Measurements from ENCODE around the gene CFAP206.
"Not testable (repeated sequence)": the region's sequence is repeated elsewhere in the genome, so short reads cannot be mapped to it uniquely, and the experiment has no call there.

CFAP206 gene

DNA sequence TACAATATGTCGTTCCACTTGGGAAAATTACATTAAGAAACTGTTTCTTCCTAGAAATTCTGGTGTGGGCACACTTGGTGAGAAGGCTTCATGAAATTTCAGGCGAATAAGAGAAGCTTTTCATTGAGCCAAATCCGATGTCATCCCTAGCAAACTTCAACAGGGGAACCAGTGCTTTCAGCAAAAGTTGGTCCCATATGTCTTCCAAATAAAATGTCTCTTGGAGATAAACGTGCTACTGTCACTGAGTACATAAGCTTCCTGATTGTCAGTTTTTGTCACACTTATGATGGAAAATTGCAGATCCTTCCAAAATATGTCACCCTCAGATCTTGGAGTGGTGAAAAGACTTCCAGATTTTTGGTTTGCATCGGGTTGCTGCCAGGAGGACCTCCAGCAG, 33.9 kb downstream of the CFAP206 start:
- no peaks in the 10 kb centered on the region for H3K36me3 ChIP-seq (replicated peaks)
- DNase-seq (ENCODE audit: low spot score in 2 of 2): no peak
- in situ Hi-C loops (cut with MboI; ENCODE audit: low sequenced_read_pairs): no loop called here
- H3K9me3 ChIP-seq: no peaks in the 10 kb centered on the region
- H3K4me3 ChIP-seq: no peak overlapping the region
- no peaks in the 10 kb centered on the region for H3K4me1 ChIP-seq
- peaks cover 7% of the 10 kb centered on the region; the same call in 1 of the 2 replicates for H3K27me3 ChIP-seq (ENCODE audit: low read depth)

- H3K4me3 ChIP-seq: no peak overlapping the region
- no peaks in the 10 kb centered on the region for H3K9me3 ChIP-seq
- in situ Hi-C loops (cut with MboI; ENCODE audit: low sequenced_read_pairs): no loop called here
- no peak for DNase-seq (ENCODE audit: low spot score in 2 of 2)
- peaks cover 7% of the 10 kb centered on the region; the same call in 1 of the 2 replicates for H3K27me3 ChIP-seq (ENCODE audit: low read depth)
- no peaks in the 10 kb centered on the region for H3K4me1 ChIP-seq
- H3K36me3 ChIP-seq (replicated peaks): no peaks in the 10 kb centered on the region
Measured at GRCh38 chr6:87444362-87444761, 36.6 kb downstream of the CFAP206 start.

DNA sequence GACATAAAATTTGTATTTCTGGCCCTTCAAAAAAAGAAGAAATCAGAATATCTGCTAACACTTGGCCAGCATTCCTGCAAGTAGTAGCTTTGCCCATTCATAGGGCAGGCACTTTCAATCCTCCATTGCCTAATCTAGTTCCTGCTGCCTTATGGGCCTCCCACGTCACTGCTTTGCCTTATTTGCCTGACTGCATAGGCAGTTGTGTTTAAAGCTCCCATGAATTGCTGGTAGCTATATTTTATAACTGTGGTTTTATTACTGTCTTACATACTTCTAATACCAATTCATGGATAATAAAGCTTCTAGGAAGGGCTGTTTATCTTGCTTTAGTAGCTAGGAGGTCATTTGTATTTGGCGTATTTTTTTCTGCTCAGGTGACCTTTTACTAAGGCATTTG, 57.3 kb downstream of the CFAP206 start:
- no peaks in the 10 kb centered on the region for H3K9me3 ChIP-seq
- in situ Hi-C loops (cut with MboI; ENCODE audit: low sequenced_read_pairs): no loop called here
- peaks cover 9% of the 10 kb centered on the region for H3K27me3 ChIP-seq (ENCODE audit: low read depth)
- no peak overlapping the region for H3K4me3 ChIP-seq
- H3K36me3 ChIP-seq (replicated peaks): no peaks in the 10 kb centered on the region
- DNase-seq (ENCODE audit: low spot score in 2 of 2): no peak
- H3K4me1 ChIP-seq: no peaks in the 10 kb centered on the region

DNA sequence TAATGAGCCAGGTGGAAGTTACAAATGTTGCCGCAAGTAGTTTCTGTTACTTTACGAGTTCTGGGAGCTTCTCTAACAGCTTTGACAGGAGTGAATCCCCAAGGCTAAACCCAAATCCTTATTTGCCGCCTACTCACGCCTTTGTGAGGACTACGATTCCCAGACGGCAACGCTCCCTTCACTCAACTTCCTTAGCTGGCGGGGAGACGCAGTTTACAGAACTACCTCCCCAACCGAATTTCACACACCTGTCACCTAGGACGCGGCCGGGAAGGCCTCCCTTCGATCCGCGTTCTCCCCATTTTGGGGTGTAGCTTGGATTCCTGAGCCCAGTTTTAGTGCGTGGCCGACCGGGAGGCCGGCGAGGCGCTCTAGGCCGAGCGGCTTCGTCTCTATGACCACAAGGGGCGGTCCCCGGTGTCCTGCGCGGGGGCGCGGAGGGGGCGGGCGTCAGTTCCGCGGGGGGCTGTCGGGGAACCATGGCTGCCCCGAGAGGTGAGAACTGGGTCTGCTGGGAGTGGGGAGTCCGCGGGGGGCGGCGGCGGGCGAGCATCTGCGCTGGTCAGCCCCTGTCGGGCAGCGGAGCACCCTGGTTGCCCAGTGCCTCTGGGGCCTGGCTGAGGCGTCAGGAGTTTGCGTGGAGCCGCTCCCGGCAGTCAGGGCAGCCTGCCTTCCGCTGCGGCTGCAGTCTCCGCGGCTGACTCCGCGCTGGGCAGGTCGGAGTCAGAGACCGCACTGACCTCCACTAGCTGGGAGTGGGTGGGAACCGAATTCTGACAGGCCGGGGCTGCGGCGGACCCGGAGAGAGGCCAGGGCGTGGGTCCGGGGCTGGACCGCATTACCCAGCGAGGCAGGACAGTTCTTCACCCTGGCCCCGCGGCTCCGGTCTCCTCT, 65.0 kb downstream of the CFAP206 start, which contains the start of gene SLC35A1:
TSS of gene SLC35A1 (plus strand) at position 450 of the 894 bp plus-strand sequence. CDS start at position 480, 30 bp downstream.
- in situ Hi-C loops (cut with MboI; ENCODE audit: low sequenced_read_pairs): no loop called here
- Histone ChIP-seq H3K27me3 (ENCODE audit: low read depth) (peaks cover 3% of the 10 kb centered on the region), H3K4me1 (peaks cover 5% of the 10 kb centered on the region), H3K36me3 (replicated peaks) (0 out of 2 replicates have a peak, but pooled peaks cover under 1% of the 10 kb centered on the region), H3K9me3 (no peaks in the 10 kb centered on the region), H3K4me3 (peak within 1 kb of the TSS; percentile 97)
- DNase-seq (ENCODE audit: low spot score in 2 of 2): peak; percentile 78 to 89

- no peaks in the 10 kb centered on the region for H3K27me3 ChIP-seq (ENCODE audit: low read depth)
- no peak for DNase-seq (ENCODE audit: low spot score in 2 of 2)
- peak overlapping the region; percentile 97 for H3K4me3 ChIP-seq
- H3K9me3 ChIP-seq: no peaks in the 10 kb centered on the region
- peaks cover 5% of the 10 kb centered on the region for H3K4me1 ChIP-seq
- in situ Hi-C loops (cut with MboI; ENCODE audit: low sequenced_read_pairs): no loop called here
- H3K36me3 ChIP-seq (replicated peaks): 0 out of 2 replicates have a peak, but pooled peaks cover 3% of the 10 kb centered on the region
Measured at GRCh38 chr6:87473419-87473903, 65.7 kb downstream of the CFAP206 start.

- DNase-seq (ENCODE audit: low spot score in 2 of 2): no peak
- Histone ChIP-seq H3K27me3 (ENCODE audit: low read depth) (no peaks in the 10 kb centered on the region), H3K4me1 (peaks cover 1% of the 10 kb centered on the region), H3K9me3 (no peaks in the 10 kb centered on the region), H3K4me3 (no peak overlapping the region), H3K36me3 (replicated peaks) (peaks cover 3% of the 10 kb centered on the region; the same call in 1 of the 2 replicates)
- in situ Hi-C loops (cut with MboI; ENCODE audit: low sequenced_read_pairs): no loop called here
Measured at GRCh38 chr6:87481931-87482330, 74.2 kb downstream of the CFAP206 start.

DNA sequence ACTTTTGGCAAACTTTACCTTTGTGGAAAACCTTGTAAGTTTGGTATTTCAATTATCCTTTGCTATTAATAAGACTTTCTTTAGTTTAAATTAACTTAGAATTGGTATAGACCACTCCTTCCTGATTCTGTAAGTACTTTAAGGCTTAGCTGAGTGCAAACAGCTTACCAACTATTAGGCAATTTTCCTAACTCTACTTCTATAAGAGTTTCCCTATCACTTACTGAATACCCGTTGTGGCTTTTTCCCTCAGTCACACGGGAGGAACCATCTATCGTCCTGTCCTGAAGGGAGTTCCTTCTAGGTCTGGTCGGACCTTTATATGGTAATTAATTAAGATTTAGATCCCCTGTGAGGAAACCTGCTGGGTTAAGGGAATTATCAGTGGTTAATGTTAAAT, 74.6 kb downstream of the CFAP206 start:
- peaks cover 6% of the 10 kb centered on the region for H3K4me1 ChIP-seq
- H3K9me3 ChIP-seq: no peaks in the 10 kb centered on the region
- no peaks in the 10 kb centered on the region for H3K27me3 ChIP-seq (ENCODE audit: low read depth)
- no peak overlapping the region for H3K4me3 ChIP-seq
- in situ Hi-C loops (cut with MboI; ENCODE audit: low sequenced_read_pairs): no loop called here
- DNase-seq (ENCODE audit: low spot score in 2 of 2): no peak
- peaks cover 3% of the 10 kb centered on the region; the same call in 1 of the 2 replicates for H3K36me3 ChIP-seq (replicated peaks)

DNA sequence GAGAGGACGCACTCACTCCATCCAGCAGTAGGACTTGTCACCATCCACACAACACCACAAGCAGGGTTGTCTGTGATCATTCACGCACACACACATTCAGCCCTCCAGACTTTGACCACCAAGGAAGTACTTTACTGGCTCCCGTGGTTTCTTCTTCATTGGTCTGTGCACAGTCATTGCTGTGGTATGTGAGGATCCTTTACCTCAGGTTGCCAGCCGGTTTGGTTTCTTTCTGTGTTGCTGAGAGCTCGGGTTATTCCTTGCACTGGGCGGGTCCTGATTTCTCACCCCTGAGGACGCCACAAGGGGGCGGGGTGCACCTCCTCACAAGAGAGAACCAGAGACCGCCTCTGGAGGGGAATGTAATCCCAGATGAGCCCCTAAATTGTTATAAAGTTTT, 76.2 kb downstream of the CFAP206 start:
- no peaks in the 10 kb centered on the region for H3K9me3 ChIP-seq
- in situ Hi-C loops (cut with MboI; ENCODE audit: low sequenced_read_pairs): no loop called here
- H3K27me3 ChIP-seq (ENCODE audit: low read depth): no peaks in the 10 kb centered on the region
- H3K36me3 ChIP-seq (replicated peaks): no peaks in the 10 kb centered on the region; the same call in 1 of the 2 replicates
- DNase-seq (ENCODE audit: low spot score in 2 of 2): peak in 1 of 2 experiments; percentile 70
- peaks cover 19% of the 10 kb centered on the region for H3K4me1 ChIP-seq
- no peak overlapping the region for H3K4me3 ChIP-seq

DNA sequence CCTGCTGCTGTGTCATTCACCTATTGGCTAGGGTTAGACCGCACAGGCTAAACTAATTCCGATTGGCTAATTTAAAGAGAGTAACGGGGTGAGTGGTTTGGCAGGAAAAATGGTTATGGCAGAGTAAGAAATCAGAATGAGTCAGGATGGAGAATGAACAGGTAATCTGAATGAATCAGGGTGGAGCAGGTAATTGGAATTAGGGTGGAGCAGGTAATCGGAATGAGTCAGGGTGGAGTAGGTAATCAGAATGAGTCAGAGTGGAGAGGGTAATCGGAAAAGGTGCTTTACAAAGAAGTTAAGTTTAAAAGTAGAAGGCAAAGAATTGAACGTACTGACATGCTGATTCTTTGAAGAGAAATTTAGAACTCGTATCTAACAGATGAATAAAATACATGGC, 76.7 kb downstream of the CFAP206 start:
- in situ Hi-C loops (cut with MboI; ENCODE audit: low sequenced_read_pairs): no loop called here
- Histone ChIP-seq H3K27me3 (ENCODE audit: low read depth) (no peaks in the 10 kb centered on the region), H3K4me1 (peaks cover 23% of the 10 kb centered on the region), H3K36me3 (replicated peaks) (no peaks in the 10 kb centered on the region; the same call in 1 of the 2 replicates), H3K9me3 (no peaks in the 10 kb centered on the region), H3K4me3 (no peak overlapping the region)
- no peak for DNase-seq (ENCODE audit: low spot score in 2 of 2)

DNA sequence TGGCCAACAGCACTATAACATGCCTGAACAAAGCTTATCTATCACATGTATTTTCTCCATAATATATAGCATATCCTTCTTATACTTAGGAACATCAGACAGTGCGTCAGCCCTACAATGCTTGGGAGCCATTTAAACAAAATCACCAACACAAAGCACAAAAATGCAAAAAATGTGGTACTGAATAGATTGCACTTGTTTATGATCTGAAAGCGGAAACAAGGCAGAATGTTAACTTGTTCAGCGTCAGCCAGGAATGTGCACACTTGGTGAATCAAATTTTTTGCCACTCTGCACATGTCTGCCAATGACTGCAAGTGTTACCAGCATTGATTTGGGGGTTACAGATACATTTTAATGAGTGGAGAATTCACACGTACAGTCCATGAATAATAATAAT, 79.8 kb downstream of the CFAP206 start:
- Histone ChIP-seq H3K27me3 (ENCODE audit: low read depth) (no peaks in the 10 kb centered on the region), H3K9me3 (no peaks in the 10 kb centered on the region), H3K4me3 (no peak overlapping the region), H3K4me1 (peaks cover 23% of the 10 kb centered on the region), H3K36me3 (replicated peaks) (no peaks in the 10 kb centered on the region; the same call in 1 of the 2 replicates)
- DNase-seq (ENCODE audit: low spot score in 2 of 2): peak; percentile 64 to 87
- in situ Hi-C loops (cut with MboI; ENCODE audit: low sequenced_read_pairs): no loop called here

DNA sequence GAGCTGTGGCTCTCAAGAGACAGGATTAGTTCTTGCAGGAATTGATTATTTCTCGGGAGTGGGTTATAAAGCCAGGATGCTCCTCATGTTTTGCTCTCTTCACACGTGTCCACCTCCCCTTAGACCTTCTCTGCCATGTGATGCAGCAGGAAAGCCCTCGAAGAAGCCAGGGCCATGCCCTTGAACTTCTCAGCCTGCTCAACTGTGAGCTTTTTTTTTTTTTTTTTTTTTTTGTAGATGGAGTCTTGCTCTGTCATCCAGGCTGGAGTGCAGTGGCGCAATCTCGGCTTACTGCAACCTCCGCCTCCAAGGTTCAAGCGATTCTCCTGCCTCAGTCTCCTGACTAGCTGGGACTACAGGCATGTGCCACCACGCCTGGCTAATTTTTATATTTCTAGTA, 81.6 kb downstream of the CFAP206 start:
- H3K36me3 ChIP-seq (replicated peaks); DNase-seq (ENCODE audit: low spot score in 2 of 2); H3K4me3 ChIP-seq; in situ Hi-C loops (cut with MboI; ENCODE audit: low sequenced_read_pairs); H3K27me3 ChIP-seq (ENCODE audit: low read depth); H3K9me3 ChIP-seq: not testable (repeated sequence)
- peaks cover 23% of the 10 kb centered on the region for H3K4me1 ChIP-seq

DNA sequence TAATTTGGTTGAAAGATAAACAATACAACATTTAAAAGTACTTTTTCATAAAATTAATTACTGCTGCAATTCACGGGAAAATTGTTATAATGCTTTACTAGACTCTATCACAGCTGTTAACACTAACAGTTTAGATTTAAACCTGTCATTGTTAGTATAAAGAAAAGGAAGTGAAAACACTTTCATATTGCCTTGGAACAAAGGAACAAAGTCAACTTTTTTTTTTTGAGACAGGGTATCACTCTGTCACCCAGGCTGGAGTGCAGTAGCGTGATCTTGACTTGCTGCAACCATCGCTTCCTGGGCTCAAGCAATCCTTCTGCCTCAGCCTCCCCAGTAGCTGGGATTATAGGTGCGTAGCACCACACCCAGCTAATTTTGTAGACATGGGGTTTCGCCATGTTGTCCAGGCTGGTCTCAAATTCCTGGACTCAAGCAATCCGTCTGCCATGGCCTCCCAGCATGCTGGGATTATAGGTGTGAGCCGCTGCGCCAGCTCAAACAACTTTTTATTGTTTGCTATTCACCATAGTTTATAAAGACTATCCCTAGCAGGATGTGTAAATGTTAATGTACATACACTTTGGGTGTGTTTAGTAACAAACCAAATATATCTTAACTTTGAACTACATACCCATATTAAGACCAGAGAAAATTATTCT, 87.1 kb downstream of the CFAP206 start:
- no peak for DNase-seq (ENCODE audit: low spot score in 2 of 2)
- Histone ChIP-seq H3K4me3 (no peak overlapping the region), H3K9me3 (no peaks in the 10 kb centered on the region), H3K36me3 (replicated peaks) (peaks cover 10% of the 10 kb centered on the region), H3K27me3 (ENCODE audit: low read depth) (no peaks in the 10 kb centered on the region), H3K4me1 (no peaks in the 10 kb centered on the region)
- in situ Hi-C loops (cut with MboI; ENCODE audit: low sequenced_read_pairs): no loop called here

DNA sequence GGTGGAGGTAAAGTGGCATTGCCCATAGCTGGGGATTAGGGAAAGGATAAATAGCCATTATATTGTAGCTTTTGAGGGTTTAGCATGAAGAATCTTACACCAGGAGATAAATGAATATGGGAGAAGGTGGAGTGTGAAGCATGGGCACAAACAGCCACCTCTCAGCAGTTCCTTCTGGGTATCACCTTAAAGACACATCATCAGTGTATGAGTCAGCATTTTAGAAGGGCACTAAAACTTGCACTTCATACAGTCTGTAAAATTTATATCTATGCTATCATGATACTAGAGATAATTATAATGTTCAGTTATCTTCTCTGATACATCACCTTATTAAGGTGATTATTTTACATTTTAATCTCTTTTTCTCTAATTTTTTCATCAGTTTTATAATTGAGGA, 90.3 kb downstream of the CFAP206 start:
- no peak for DNase-seq (ENCODE audit: low spot score in 2 of 2)

More for the DNA sequence above, 90.3 kb downstream of the CFAP206 start:
- peaks cover 13% of the 10 kb centered on the region for H3K36me3 ChIP-seq (replicated peaks)
- in situ Hi-C loops (cut with MboI; ENCODE audit: low sequenced_read_pairs): no loop called here
- no peaks in the 10 kb centered on the region for H3K27me3 ChIP-seq (ENCODE audit: low read depth)
- no peaks in the 10 kb centered on the region for H3K9me3 ChIP-seq
- no peak overlapping the region for H3K4me3 ChIP-seq
- no peaks in the 10 kb centered on the region for H3K4me1 ChIP-seq
